ENCODE measurements around the gene TRIM67.

DNA sequence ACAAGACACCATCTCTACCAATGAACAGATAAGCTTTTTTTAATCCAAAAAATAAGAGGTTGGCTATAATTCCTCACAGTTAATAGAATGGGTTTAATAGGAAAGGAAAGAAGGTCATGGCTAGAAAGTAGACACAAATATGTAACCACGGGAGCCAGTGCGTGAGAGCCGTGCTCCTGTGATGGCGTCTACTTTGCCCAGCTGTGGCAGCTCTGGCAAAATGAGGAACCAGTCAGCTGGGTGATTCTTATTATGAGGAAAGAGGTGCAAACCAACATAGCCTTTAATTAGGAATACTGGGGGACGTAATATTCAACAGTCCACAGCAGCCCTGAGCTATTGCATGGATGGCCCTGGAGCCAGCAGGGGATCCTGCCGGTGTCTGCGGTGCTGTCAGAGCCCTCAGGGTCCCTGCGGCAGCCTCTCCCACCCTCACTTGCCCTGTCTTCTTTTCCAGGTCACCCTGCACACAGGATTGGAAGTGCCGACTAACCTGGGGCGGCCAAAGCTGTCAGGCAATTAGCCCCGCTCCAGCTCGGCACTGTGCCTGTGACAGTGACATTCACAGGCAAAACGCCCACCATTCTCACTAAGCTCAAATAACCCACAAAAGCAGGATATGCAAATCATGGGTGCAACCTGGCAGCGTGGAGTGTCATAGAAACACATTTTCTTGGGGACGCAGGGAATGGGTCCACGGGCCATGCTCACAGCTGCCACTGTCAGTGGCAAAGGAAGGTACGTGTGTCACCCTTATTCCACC is 53.2 kb downstream of the TRIM67 start:
- TF ChIP-seq SIN3A (IDR thresholded peaks at IDR 0.05; ENCODE audit: borderline replicate concordance, insufficient read depth, low read length) (no peak), POLR2AphosphoS5 (IDR thresholded peaks at IDR 0.05; ENCODE audit: low read depth, low read length) (no peak), TAF1 (IDR thresholded peaks at IDR 0.05; ENCODE audit: borderline replicate concordance, insufficient read depth, low read length) (no peak), FOXP2 (optimal IDR thresholded peaks at IDR 0.05; ENCODE audit: borderline replicate concordance, extremely low read depth, extremely low read length, insufficient read depth) (no peak)
- TF ChIP-seq, protein P1, sequence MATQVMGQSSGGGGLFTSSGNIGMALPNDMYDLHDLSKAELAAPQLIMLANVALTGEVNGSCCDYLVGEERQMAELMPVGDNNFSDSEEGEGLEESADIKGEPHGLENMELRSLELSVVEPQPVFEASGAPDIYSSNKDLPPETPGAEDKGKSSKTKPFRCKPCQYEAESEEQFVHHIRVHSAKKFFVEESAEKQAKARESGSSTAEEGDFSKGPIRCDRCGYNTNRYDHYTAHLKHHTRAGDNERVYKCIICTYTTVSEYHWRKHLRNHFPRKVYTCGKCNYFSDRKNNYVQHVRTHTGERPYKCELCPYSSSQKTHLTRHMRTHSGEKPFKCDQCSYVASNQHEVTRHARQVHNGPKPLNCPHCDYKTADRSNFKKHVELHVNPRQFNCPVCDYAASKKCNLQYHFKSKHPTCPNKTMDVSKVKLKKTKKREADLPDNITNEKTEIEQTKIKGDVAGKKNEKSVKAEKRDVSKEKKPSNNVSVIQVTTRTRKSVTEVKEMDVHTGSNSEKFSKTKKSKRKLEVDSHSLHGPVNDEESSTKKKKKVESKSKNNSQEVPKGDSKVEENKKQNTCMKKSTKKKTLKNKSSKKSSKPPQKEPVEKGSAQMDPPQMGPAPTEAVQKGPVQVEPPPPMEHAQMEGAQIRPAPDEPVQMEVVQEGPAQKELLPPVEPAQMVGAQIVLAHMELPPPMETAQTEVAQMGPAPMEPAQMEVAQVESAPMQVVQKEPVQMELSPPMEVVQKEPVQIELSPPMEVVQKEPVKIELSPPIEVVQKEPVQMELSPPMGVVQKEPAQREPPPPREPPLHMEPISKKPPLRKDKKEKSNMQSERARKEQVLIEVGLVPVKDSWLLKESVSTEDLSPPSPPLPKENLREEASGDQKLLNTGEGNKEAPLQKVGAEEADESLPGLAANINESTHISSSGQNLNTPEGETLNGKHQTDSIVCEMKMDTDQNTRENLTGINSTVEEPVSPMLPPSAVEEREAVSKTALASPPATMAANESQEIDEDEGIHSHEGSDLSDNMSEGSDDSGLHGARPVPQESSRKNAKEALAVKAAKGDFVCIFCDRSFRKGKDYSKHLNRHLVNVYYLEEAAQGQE (IDR thresholded peaks at IDR 0.05; ENCODE audit: insufficient read depth in 1 of 2, low read depth in 2 of 2, low read length in 2 of 2), result no peak
